Fibroblast of peridontal ligament (primary cell): ENCODE measurements around the gene PTCH2.
"Not testable (repeated sequence)": the region's sequence is repeated elsewhere in the genome, so short reads cannot be mapped to it uniquely, and the experiment has no call there.

Experiments
- DNase-seq: peaks from one replicate; pipeline ENCODE4 v3.0.0-alpha.2; 2010; ENCODE audit errors: extremely low read depth

Gene PTCH2

DNA sequence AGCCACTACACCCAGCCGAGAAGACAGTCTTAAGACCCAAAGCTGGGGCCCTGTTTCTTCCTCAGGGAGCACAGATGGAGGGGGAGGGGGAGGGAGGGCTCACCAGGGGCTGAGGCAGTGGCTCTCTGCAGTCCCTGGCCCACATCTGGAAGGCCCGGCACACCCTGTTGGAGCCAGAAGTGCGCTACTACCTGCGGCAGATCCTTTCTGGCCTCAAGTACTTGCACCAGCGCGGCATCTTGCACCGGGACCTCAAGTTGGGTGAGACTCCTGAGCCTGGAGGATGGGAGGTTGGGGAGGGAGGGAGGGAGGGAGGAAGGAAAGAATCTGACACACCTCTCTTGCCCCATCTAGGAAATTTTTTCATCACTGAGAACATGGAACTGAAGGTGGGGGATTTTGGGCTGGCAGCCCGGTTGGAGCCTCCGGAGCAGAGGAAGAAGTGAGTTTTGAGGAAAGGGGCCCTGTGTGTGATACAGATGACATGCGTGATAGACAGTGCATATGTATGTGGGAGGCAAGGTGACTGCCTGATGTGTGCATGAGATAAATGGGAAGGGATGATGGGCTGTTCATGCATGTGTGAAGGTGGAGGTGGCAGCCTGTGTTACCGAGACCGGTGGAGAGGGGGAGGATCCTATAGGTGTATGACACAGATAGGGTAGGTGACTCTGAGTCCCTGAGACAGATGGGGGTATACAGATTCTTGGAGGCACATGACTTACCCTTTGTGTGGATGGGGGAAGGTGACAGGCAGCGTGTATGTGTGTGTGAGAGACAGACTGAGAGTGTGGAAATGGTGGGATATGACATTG is 41.4 kb downstream of the PTCH2 start:
- no peak for DNase-seq

DNA sequence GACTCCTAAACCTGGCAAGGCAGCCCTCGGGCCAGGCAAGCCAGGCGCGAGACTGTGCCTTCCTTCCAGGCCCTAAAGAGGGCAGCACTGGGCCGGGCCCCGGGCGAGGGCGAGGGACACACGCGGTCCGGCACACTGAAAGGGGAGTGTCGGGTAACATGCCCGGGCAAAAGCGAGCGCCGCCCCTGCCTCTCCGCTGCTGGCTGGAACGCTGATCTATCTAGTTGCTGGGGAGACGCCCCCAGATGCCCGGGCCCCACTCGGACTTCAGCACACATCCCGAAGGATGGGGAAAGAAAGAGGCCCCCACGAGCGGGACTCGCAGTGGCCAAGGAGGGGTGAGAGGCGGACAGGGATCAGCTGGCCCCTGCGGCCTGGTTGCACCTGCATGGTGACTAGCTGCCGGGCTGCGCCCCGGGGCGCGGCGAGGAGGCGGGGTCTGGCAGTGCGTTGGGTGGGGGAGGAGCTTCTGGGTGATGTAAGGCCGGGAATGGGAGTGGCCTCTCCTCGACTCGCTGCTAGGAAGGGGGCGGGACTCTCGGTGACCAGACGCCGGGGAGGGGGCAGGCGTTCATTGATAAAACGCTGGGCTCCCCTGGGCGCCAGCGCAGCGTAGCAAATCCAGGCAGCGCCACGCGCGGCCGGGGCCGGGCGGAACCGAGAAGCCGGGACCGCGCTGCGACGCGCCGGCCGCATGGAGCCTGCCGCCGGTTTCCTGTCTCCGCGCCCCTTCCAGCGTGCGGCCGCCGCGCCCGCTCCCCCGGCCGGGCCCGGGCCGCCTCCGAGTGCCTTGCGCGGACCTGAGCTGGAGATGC is 43.1 kb downstream of the PTCH2 start, which contains the start of gene PLK3:
Gene PLK3, plus strand, starts transcription at position 608 of the 815 bp plus-strand sequence. Its CDS starts 87 bp downstream, at position 695.
- peak; percentile 96 for DNase-seq

- DNase-seq: no peak
Observed at GRCh38 chr1:44798481-44799365, 44.3 kb downstream of the PTCH2 start.

GRCh38 chr1:44797886-44798285 is 45.2 kb downstream of the PTCH2 start:
- not testable (repeated sequence) for DNase-seq

- no peak for DNase-seq
Observed at GRCh38 chr1:44792736-44793502, 50.1 kb downstream of the PTCH2 start.

DNA sequence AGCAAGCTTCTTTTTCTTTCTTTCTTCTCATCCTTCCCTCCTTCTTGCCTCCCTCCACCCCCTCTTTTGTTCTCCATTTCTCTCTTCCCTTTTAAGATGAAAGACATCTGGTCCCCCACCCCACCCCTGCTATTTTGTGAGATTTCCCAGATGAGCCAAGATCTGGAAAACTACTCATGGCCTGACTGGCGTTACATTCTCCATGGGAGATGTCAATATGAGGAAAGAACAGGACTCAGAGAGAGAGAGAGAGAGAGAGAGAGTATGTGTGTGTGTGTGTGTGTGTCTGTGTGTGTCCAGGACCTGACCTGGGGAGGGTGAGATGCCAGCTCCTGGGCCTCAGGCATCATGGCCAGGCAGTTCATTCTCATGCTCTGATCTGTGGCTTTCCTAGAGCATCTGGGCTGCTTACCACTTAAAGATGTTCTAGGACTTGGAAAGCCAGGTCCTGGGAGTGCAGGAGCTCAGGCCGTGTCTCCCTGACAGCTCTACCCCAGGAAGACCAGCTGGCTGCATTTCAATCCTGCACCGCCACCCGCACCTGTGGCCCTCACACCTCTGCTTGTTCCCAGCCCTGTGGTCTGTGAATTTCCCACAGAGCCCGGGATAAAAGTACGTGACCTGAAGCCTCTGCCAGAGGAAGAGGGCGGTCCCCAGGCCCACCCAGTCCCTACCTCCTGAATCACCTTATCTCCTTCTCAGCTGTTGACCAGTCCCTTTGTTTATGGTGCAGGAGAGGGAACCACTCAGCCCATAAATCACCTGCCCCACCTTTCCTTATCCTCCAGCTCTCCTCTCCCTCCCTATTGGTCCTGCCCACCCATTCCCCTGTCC is 51.9 kb downstream of the PTCH2 start:
- DNase-seq: no peak

DNA sequence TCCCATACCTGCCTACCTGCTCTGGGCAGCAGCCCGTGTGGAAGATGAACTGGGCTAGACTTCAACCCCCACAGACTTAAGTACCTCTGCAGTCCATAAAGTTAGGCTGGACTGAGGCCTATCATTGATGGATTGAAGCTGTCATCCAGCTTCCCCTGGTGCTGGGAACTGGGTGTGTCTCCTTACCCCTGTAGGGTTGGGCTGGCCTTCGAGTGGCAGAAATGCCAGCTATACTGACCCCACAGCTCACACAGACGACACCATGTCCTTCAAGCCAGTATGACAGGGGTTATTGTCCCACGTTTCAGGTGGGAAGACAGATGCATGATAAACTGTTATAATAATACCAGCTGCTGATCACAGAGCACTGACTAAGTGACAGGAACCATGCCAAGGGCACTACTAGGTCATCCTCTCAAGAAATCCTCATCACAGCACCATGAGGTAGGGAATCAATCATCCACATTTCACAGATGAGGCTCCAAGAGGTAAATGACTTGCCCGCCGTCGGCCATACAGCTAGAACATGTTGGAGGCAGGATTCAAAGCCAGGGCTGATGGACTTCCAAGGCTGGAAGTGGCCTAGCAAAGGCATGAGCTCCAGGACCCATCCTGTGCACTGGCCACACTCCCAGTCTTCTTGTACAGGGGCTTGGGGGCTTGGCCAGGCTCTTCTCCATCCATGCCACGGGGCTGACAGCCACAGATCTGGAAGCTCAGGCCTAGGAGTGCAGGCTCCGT is 54.8 kb downstream of the PTCH2 start, which contains the start of gene BEST4:
Gene BEST4, minus strand, starts transcription at position 51 of the 741 bp plus-strand sequence. CDS start 465 bp downstream, outside the sequence.
- no peak for DNase-seq

DNA sequence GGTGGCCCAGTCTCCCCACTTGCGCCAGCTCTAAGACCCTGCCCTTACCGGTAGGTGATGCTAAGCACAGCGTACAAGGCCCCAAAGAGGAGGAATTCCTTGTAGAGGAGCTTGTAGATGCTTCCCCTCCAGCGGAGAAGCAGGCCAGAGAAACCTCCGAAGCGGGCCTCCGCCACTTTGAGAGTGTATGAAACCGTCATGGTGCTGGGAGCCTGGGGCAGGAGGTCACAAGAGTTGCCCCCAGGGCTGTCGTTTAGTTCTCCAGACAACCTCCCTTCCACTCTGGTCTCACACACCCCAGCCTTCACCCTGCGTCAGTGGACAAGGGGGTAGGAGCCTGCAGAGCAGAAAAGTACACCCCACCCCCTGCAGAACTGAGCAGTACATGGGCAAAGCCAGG is 55.5 kb downstream of the PTCH2 start:
- DNase-seq: no peak

GRCh38 chr1:44786841-44787426 is 56.1 kb downstream of the PTCH2 start:
- no peak for DNase-seq

DNA sequence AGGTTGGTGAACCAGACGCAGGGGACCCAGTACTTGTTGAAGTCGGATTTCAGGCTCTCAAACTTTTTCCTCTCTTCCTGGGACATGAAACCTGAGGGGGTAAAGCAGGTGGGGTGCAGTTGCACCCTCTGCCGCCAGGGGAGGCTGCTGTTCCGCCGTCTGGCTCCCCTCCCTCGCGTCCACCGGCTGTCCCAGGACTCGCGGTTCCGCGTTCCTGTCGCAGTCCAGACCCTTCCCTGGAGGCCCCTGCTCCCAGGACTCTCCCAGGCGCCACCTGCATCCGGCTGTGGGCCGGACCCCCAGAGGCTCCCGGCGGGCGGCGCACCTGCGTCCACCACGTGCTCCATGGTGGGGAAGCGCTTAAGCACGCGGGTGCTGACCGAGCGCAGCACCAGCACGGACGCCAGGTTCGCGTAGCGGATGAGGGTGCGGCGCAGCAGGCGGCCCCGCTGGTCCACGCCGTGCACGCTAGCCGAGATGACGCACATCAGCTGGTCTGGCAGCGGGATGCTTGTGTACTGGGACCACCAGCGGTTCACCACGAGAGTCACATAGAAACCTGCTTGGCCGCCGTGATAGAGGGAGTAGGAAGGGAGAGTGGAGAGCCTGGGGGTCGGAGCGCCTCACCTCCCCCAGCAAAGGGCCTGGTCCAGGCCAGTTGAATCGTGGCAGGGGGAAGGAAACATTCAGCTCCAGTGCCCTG is 56.8 kb downstream of the PTCH2 start:
- peak; percentile 35 for DNase-seq

- no peak for DNase-seq
Observed at GRCh38 chr1:44785501-44786137, 57.4 kb downstream of the PTCH2 start.

DNA sequence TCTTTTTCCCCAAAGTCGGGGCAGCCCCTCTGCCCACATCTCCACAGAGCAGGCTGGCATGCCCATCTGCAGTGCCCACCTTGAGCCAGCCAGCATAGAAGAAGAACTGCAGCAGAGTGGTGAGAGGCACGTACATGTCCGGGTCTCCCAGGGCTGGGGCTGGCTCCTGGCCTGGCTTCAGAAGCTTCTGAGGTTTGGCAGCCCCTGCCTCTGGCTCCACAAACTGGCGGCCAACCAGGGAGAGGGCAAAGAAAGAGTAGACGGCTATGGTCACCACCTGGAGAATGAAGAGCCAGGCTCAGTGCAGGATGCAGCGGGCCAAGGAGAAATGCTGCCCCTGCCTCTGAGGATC is 58.0 kb downstream of the PTCH2 start:
- no peak for DNase-seq

GRCh38 chr1:44784094-44785028 is 58.7 kb downstream of the PTCH2 start:
- no peak for DNase-seq

DNA sequence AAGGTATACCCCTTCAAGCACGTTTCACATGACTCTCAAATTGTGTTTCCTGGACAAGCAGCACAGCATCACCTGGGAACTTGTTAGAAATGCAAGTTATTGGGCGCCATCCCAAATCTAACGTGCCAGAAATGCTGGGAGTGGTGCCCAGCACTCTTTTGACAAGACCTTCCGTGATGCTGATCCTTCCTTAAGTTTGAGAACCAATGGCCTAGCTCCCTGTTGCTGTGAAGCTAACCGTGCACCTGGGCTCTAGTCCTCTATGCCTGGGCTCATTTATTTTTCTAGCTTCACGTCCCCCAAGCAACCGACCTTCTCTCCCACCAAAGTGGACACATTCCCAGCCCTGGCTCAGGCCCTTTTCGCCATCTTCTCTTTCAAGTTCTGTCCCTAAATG is 59.4 kb downstream of the PTCH2 start:
- DNase-seq: no peak

GRCh38 chr1:44780583-44781121 is 62.4 kb downstream of the PTCH2 start:
- no peak for DNase-seq
